ENCODE results near the gene KLHL41.

The KLHL41 gene

DNA sequence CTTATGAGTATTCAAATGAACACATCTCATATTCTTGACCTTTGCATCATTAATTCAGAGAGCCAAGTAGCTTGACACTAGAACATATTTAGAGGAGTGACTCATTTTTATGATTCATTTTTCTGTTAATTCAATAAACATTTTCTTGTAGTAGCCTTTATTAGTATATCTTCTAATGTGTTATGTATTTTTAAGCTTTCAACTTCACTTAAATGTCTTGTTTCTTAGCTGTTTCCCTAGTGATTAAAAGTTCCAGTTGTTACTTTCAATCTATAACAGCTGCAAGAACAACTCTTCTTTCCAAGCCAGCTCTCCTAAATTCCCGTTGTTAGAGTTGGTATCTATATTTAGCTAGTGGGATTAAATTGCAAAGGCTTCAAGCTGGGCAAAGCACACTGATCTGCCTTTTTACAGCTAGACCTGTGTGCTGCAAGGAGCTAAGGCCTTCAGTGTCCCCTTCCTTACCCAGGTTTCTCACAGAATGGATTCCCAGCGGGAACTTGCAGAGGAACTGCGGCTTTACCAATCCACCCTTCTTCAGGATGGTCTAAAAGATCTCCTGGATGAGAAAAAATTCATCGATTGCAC lies at the start of gene KLHL41:
Gene KLHL41 (plus strand): TSS at position 405 of the 588 bp plus-strand sequence. CDS start 77 bp downstream, at position 482.
- TF ChIP-seq, protein P1, sequence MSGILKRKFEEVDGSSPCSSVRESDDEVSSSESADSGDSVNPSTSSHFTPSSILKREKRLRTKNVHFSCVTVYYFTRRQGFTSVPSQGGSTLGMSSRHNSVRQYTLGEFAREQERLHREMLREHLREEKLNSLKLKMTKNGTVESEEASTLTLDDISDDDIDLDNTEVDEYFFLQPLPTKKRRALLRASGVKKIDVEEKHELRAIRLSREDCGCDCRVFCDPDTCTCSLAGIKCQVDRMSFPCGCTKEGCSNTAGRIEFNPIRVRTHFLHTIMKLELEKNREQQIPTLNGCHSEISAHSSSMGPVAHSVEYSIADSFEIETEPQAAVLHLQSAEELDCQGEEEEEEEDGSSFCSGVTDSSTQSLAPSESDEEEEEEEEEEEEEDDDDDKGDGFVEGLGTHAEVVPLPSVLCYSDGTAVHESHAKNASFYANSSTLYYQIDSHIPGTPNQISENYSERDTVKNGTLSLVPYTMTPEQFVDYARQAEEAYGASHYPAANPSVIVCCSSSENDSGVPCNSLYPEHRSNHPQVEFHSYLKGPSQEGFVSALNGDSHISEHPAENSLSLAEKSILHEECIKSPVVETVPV (CRISPR knock-in tag; IDR thresholded peaks at IDR 0.05), result no peak
- no peak for TF ChIP-seq CSDC2 (CRISPR knock-in tag; IDR thresholded peaks at IDR 0.05)
- no peak for TF ChIP-seq ISL1 (CRISPR knock-in tag; IDR thresholded peaks at IDR 0.05)
- ATAC-seq, result peak; percentile 93

DNA sequence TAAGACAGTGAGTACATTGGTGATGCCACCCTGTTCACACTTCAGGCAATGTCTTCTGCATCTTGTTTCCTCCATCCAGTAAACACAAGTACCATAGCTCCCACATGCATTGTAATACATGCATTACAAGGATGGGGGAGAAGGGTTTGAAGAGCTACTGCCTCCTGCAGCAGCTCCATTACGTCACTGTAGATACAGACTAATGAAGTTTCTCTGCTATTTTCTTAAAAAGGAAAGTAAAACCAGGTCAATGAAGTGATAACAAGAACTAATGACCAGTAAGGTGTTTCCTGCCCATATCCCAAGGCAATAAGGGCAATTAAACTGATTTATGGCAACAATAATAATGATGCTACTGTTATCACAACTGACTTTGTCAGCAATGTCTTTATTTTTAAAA lies 48.4 kb upstream of the KLHL41 start:
- no peak for ATAC-seq

DNA sequence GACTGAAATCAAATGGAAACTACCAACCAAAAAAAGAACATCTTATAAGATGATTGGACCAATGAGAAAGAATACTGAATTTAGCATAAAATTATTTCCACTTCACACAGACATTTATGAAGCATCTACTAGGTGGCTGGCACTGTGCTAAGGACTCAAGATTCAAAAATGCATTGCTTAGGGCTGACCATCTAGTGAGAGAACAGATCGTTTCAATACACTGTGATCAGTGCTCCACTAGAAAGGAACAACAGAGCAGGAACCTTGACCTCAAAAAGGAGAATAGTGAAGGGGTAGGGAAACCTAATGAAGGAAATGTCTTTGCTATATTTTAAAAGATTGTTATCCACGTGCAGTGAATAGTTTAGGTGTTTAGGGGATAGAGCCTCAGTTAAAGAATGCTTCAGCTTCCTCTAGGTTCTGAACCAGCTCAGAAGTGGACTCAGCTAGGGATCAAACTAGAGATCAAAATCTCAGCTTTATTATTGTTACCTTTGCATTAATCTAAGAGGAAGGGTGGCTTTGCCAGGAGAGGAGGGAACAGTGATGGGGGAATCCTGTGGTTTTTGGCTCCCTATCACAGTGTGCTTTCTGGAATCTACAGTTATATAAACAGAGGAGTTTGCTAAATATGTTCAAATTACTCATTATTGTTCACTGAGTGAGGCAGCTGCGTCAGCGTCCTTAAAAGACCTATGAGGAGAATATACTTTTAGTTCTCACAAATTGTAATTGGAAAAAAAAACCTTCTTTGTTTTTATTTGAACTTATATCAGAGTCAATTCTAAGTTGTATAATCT lies 46.4 kb upstream of the KLHL41 start:
- peak; percentile 77 for ATAC-seq

More for the DNA sequence above, 48.4 kb upstream of the KLHL41 start:
- TF ChIP-seq RARB (CRISPR knock-in tag; IDR thresholded peaks at IDR 0.05) (no peak), GLIS3 (CRISPR knock-in tag; IDR thresholded peaks at IDR 0.05) (no peak), POU6F1 (CRISPR knock-in tag; IDR thresholded peaks at IDR 0.05; ENCODE audit: borderline replicate concordance, low read depth) (no peak), BACH2 (CRISPR knock-in tag; IDR thresholded peaks at IDR 0.05; ENCODE audit: borderline replicate concordance) (no peak), ZNF8 (CRISPR knock-in tag; IDR thresholded peaks at IDR 0.05) (no peak), ARNTL (CRISPR knock-in tag; IDR thresholded peaks at IDR 0.05; ENCODE audit: borderline replicate concordance, low read depth) (no peak), ISL1 (CRISPR knock-in tag; IDR thresholded peaks at IDR 0.05) (no peak), PPARA (CRISPR knock-in tag; IDR thresholded peaks at IDR 0.05; ENCODE audit: borderline replicate concordance) (no peak), PATZ1 (CRISPR knock-in tag; IDR thresholded peaks at IDR 0.05; ENCODE audit: borderline replicate concordance) (no peak), SNAI2 (CRISPR knock-in tag; IDR thresholded peaks at IDR 0.05) (no peak), ZC3H10 (CRISPR knock-in tag; IDR thresholded peaks at IDR 0.05) (no peak), CREB5 (CRISPR knock-in tag; IDR thresholded peaks at IDR 0.05; ENCODE audit: low read depth) (no peak), CSDC2 (CRISPR knock-in tag; IDR thresholded peaks at IDR 0.05) (no peak)
- TF ChIP-seq, protein P1 (CRISPR knock-in tag; IDR thresholded peaks at IDR 0.05), result no peak

More for the DNA sequence above, 46.4 kb upstream of the KLHL41 start:
- TF ChIP-seq ZNF70 (CRISPR knock-in tag; IDR thresholded peaks at IDR 0.05), result no peak
- TF ChIP-seq POU6F1 (CRISPR knock-in tag; IDR thresholded peaks at IDR 0.05; ENCODE audit: borderline replicate concordance, low read depth), result no peak

Data from SK-N-SH treated with all-trans-retinoic acid at 6 μM for 48 hours (cell line).